ENCODE data around the gene PUM1. TPM values are rescaled to one million over a fixed set of nuclear protein-coding genes. Genes with fewer than 3 reads are reported as not detected.

Gene PUM1
- total and polyA plus RNA-seq, 2 of the 8 experiments (the other 6 are each of a cell fraction or from before 2014, with no cell fraction given): 122 to 177 TPM

DNA sequence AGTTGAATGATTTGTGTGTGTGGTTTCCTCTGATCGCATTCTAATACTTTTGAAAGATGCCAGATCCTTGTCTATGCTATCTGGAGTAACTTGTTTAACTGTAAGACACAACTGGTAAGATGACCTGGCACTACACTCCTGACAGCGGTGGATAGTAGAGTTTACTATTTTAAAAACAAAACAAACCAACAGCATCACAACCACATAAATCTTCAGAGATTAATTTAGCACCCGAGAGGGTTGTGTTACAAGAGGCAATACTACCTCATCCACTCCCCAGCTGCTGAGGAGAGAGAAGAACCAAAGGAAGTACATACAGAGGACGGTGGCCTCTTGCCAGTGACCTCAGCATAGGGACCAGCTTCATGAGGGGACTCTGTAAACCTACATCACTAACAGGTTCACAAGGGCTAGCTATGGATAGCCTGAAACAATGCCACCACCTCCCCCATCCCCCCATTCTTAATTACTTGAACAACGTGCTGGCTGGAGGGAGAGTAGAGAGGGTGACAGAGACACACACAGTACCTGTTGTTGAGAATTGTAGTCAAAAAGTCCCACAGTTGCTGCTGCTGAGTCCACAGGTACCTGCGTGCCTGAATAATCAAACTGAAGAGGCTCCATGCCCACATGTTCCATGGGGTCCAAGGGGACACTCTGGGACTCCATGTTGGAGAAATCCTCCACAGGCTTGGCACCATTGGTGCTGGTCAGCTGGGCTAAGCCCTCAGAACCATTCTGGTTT lies 73.5 kb downstream of the PUM1 start:
- H3K9ac ChIP-seq (replicated peaks in 1 of 4; ENCODE audit: extremely low read depth in 1 of 4, low read depth in 3 of 4, low read length in 3 of 4): no peak overlapping the region
- peaks cover 20 to 23% of the 10 kb centered on the region in 2 experiments for H4K20me1 ChIP-seq (replicated peaks in 1 of 2; ENCODE audit: control insufficient read depth in 1 of 2, insufficient read depth in 2 of 2, low read length in 2 of 2)
- no peak overlapping the region for H3K23ac ChIP-seq (ENCODE audit: insufficient read length)
- H3K14ac ChIP-seq (ENCODE audit: insufficient read length): no peak overlapping the region
- no peak overlapping the region for H2BK12ac ChIP-seq (ENCODE audit: low read depth, low read length)
- H2BK120ac ChIP-seq (replicated peaks; ENCODE audit: low read depth, low read length): no peak overlapping the region
- 90% methylated on average over 6 of the region's 6 CpGs; no CpG with 5 or more reads in 1 of the 2 experiments for WGBS, 2 experiments (ENCODE audit: extremely low coverage in 1 of 2, insufficient coverage in 1 of 2, insufficient read length in 1 of 2, insufficient replicate concordance in 2 of 2, low coverage in 1 of 2, low lambda C conversion rate in 2 of 2, missing lambda C conversion rate in 1 of 2)
- no peaks in the 10 kb centered on the region for H3K9me3 ChIP-seq (ENCODE audit: insufficient read depth in 2 of 2, low read depth in 1 of 2, low read length in 1 of 2)
- TF ChIP-seq POLR2AphosphoS5 (IDR thresholded peaks at IDR 0.05; ENCODE audit: low read depth, low read length) (no peak), CHD2 (IDR thresholded peaks at IDR 0.05; ENCODE audit: low read length) (no peak), TAF7 (optimal IDR thresholded peaks at IDR 0.05; ENCODE audit: borderline replicate concordance, low read depth, low read length) (no peak), SUZ12 (IDR thresholded peaks at IDR 0.05; ENCODE audit: low read length) (no peak), BRCA1 (IDR thresholded peaks at IDR 0.05; ENCODE audit: low read depth, low read length) (no peak), TBP (IDR thresholded peaks at IDR 0.05; ENCODE audit: low read depth, low read length) (no peak), SP4 (IDR thresholded peaks at IDR 0.05; ENCODE audit: low read length) (no peak), MAFK (IDR thresholded peaks at IDR 0.05; ENCODE audit: low read depth, low read length) (no peak), JUND (IDR thresholded peaks at IDR 0.05; ENCODE audit: low read length) (no peak)
- no peak overlapping the region for H3K4me3 ChIP-seq (ENCODE audit: extremely low read depth in 1 of 4, insufficient read depth in 2 of 4, low read depth in 3 of 4, low read length in 4 of 4)
- H3K79me1 ChIP-seq (ENCODE audit: low read depth, low read length): peaks cover 10% of the 10 kb centered on the region
- H4K91ac ChIP-seq (replicated peaks; ENCODE audit: insufficient read length, low read length): no peak overlapping the region
- FAIRE-seq (no peak), DNase-seq (ENCODE audit: low read depth in 1 of 2, low spot score in 2 of 2) (no peak)
- POLR2A ChIA-PET (ENCODE audit: partially characterized antibody): interaction anchor here (1.4 to 1.5 kb wide), 2 partner anchors 11 to 62 kb away, joined by 3 read pairs; no protein-coding TSS in a partner anchor
- no peak overlapping the region; the same call in 1 of the 2 replicates for H2BK5ac ChIP-seq (ENCODE audit: low read depth, low read length)
- H2BK15ac ChIP-seq (ENCODE audit: low read length): no peak overlapping the region
- no peak overlapping the region for H3K56ac ChIP-seq (replicated peaks; ENCODE audit: insufficient read length, low read depth, low read length)
- peaks cover 13 to 50% (median 20%) of the 10 kb centered on the region in 4 experiments for H3K36me3 ChIP-seq (ENCODE audit: control insufficient read depth in 2 of 4, insufficient read depth in 4 of 4, low read length in 3 of 4)
- CTCF ChIA-PET (ENCODE audit: partially characterized antibody): interaction anchor here (0.9 kb wide), 1 partner anchor 21 kb away, joined by 3 read pairs; no protein-coding TSS in a partner anchor
- no peak overlapping the region; the same call in 1 of the 2 replicates for H4K8ac ChIP-seq (ENCODE audit: extremely low read depth, insufficient read depth, low read length)
- no peak overlapping the region for H4K5ac ChIP-seq (ENCODE audit: insufficient read length, low read depth, low read length)
- no peak overlapping the region for H2AFZ ChIP-seq (ENCODE audit: low read length)
- no peak overlapping the region for H3K27ac ChIP-seq (ENCODE audit: low read depth, low read length)
- no peak overlapping the region for H2BK20ac ChIP-seq (ENCODE audit: low read length)
- no peaks in the 10 kb centered on the region for H3K23me2 ChIP-seq (ENCODE audit: low read depth, low read length)
- H3K79me2 ChIP-seq (ENCODE audit: control insufficient read depth in 1 of 2, insufficient read depth in 2 of 2, low read length in 2 of 2): peaks cover 8 to 97% of the 10 kb centered on the region in 2 experiments
- no peak overlapping the region for H3K4ac ChIP-seq (replicated peaks; ENCODE audit: insufficient read length, low read depth, low read length)
- H3K4me1 ChIP-seq (replicated peaks in 1 of 4; ENCODE audit: control insufficient read depth in 3 of 4, insufficient read depth in 4 of 4, low read length in 3 of 4): peaks cover 0 to 5% (median 2%) of the 10 kb centered on the region in 4 experiments; a peak in 3 of 7 replicates
- no peak overlapping the region for H3K18ac ChIP-seq (ENCODE audit: extremely low read depth, low read length)
- H3K27me3 ChIP-seq (replicated peaks in 1 of 4; ENCODE audit: control insufficient read depth in 3 of 4, extremely low read depth in 1 of 4, insufficient read depth in 3 of 4, low read length in 3 of 4): no peaks in the 10 kb centered on the region
- H3K4me2 ChIP-seq (ENCODE audit: insufficient read depth in 1 of 2, low read depth in 2 of 2, low read length in 2 of 2): no peak overlapping the region
- H2AK5ac ChIP-seq (ENCODE audit: low read depth, low read length): no peak overlapping the region

Data from H1 (cell line).